OCI-M2 (cell line): ENCODE measurements around the gene MATCAP1.

Experiments used
- DNase-seq: peaks from one replicate; lab custom pipeline; 2025; ENCODE audit not compliant: unreplicated experiment; lab: John Stamatoyannopoulos, UW

The MATCAP1 gene

DNA sequence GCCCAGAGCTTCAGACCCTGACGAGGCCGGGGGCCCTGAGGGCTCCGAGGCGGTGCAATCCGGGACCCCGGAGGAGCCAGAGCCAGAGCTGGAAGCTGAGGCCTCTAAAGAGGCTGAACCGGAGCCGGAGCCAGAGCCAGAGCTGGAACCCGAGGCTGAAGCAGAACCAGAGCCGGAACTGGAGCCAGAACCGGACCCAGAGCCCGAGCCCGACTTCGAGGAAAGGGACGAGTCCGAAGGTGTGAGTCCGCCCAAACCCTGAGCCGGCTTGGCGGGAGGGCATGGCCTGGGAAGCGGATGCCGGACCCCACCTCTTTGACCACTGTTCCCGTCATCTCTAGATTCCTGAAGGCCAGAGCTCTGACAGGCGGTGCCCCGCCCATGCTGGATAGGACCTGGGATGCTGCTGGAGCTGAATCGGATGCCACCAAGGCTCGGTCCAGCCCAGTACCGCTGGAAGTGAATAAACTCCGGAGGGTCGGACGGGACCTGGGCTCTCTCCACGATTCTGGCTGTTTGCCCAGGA, 9.0 kb downstream of the MATCAP1 start:
- no peak for DNase-seq

DNA sequence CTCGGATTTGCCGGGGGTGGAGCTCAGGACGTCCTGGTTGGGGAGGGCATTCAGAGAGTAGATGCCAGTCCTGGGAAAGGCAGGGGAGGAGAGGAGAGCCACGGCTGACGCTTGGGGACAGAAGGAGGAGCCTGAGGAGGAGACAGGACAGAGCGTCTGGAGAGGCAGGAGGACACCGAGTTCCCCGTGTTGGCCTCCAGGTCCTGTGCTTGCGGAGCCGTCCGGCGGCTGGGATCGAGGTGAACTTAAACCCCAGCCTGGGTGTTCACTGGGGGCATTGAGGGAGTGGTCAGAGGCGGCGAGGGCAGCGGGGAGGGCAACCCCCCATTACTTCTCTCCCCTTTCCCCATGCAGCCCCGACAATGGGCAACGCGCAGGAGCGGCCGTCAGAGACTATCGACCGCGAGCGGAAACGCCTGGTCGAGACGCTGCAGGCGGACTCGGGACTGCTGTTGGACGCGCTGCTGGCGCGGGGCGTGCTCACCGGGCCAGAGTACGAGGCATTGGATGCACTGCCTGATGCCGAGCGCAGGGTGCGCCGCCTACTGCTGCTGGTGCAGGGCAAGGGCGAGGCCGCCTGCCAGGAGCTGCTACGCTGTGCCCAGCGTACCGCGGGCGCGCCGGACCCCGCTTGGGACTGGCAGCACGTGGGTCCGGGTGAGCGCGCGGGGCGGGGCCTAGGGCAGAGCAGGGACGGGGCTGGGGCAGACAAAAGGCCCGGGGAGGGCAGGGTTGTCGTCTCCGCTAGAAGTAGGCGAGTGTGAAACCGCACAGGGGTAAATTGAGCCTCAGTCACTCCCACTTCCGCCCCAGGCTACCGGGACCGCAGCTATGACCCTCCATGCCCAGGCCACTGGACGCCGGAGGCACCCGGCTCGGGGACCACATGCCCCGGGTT, 9.7 kb downstream of the MATCAP1 start:
- no peak for DNase-seq

DNA sequence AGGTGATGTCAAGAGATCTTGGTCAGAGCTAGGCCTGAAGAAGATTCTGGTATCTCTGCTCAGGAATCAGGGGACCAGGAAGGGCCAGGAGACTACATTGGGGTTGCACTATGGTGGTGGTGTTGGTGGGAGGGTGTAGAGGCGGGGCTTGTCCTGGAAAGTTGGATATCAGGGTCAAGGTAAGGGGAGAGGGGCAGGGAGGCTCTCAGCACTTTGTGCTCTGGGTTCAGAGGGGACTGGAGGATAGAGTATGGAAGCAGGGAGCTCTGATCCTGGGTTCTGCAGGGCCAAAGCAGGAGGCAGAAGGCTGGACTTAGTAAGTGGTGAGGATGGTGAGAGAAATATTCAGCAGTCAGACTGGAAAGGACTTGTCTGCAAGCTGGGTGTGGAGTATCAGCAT, 10.4 kb downstream of the MATCAP1 start:
- DNase-seq: no peak

DNA sequence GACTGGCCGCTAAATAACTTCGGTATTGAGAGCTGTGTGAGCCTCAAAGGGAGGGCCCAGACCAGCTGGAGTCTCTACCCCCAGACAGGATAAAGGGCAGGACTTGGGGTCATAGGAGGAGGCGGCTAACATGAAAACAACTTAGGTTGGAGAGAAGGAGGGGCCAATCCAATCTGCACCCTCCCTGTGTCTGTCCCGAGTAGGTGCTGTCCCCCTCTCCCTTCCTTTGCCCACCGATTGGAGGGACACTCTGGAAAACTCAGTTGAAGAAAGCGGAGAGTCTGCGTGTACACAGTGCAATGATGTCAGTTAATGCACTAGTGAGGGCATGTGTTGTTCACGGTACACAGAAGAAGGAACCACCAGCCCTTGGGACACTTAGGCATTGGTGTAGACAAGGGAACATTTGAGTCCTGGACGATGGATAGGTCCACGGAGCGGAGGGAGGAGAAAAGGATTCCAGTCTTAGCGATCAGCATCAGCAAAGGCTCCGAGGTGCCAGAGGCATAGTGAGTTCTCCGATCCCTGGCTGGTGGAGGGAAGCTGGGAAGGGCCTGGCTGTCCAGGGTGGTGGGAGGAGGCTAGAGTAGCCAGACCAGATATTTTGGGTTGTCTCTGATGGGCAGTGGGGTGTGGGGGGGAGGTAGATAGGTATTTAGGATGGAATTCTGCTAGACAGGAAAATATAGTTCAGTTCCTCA, 12.7 kb downstream of the MATCAP1 start:
- DNase-seq: no peak

DNA sequence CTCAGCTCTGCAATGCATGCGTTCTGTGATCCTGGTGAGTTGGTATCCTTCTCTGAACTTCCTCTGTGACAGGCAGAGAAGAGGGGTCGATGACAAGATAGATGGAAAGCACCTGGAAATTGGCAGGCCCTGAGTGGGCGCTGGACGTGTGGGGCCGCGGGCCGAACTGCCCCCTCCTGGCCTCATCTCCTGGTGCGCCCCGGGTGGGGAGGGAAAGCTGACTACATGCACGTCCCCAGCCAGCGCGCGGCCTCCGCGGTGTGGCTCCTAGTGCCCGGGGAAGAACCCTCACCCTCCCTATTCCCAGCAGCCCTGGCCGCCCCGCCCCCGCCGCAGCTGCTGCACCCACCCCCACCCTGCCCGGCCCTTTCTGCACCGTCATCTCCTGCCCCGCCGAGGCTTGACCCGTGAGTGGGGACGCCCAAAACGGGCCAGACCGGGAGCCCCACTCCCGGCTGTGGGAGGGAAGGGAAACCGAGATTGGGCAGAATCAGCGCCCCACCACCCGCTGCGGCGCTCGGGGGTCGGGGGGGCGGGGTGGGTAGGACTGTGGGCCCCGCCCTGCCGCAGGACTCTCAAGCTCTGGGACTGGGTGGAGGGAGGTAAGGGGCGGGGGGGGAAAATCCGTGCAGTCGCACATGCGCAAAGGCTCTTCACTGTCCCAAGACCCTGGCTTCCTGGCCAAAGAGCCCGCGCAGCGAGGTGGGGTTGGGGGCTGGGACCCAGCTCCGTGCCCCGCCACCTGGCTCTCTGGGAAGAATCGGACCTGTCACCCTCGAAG, 13.4 kb downstream of the MATCAP1 start, which contains the start of gene NOL3:
Gene NOL3, plus strand, starts transcription at position 371 of the 781 bp plus-strand sequence.
- no peak for DNase-seq

DNA sequence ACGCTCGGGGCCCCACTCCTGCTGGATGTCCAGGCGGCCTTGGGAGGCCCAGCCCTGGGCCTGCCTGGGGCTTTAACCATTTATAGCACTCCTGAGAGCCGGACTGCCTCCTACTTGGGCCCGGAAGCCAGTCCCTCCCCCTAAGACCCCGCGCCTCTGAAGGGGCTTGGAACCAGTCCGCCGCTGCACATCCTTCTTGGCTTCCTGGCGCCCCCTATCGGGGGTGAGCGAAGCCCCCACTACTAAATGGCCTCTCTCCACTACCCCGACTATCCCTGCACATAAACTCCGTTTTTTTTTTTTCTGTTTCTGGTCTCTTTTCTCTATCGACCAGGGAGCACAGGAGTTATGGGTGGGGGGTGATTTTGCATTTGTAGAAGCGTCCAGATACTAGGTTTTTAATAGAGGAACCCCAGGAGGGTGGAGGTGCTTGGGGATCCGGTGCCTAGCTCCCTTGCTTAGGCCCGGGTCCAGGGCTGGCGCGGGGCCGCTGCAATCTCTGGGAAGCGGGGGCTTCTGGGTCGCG, 14.1 kb downstream of the MATCAP1 start:
- DNase-seq: no peak

DNA sequence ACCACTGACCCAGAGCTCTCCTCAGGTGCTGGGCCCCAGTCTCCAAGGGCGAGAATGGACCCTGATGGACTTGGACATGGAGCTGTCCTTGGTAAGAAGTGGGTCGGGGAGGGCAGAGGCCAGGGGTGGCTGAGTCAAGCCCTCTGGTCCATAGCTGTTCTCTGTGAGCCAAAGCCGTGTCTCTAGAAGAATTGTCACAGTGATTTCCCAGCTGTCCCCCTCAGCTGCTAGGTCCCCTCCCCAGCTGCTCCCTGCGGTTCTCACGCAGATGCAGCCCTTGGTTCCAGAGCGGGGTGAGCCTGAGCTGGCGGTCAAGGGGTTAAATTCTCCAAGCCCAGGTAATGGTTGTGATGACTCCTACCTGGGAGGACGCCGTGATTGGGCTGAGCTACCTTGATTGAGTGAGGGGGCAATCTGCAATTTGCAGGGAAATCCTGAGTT, 14.7 kb downstream of the MATCAP1 start:
- DNase-seq: no peak

DNA sequence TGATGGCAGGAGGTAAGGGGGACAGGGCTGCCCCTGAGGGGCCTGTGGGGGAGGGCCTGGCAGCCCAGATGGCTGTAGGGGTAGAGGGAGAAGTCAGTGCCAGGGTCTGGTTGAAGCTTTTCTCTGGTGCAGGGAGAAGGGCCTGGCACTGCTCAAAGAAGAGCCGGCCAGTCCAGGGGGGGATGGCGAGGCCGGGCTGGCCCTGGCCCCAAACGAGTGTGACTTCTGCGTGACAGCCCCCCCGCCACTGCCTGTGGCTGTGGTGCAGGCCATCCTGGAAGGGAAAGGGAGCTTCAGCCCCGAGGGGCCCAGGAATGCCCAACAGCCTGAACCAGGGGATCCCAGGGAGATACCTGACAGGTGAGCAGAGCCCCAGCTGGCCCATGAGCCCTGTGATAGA, 16.2 kb downstream of the MATCAP1 start:
- DNase-seq: no peak

DNA sequence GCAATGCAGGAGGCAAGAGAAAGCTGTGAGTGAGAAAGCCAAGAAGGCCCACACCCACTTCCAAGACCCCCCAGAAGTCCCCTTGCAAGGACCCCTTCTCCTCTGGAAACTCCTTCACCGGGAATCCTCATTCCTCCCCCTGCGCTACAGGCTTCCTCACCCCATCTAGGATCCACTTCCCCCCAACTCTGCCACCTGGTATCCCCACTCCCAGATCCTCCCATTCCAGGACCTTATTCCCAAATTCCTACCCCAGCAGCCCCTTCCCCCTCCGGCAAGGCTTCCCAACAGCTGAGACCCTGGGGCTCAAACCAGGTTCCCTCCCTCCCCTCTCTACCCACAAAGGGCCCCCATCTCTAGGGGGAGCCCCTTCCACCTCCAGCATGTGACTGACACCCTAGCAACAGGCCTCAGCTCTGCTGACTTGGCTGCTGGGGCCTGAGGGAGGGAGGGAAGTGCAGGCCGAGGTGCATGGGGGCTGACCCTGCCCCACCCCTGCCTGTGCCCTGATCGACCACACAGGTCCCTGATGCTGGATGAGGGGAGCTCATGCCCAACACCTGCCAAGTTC, 17.1 kb downstream of the MATCAP1 start:
- no peak for DNase-seq

DNA sequence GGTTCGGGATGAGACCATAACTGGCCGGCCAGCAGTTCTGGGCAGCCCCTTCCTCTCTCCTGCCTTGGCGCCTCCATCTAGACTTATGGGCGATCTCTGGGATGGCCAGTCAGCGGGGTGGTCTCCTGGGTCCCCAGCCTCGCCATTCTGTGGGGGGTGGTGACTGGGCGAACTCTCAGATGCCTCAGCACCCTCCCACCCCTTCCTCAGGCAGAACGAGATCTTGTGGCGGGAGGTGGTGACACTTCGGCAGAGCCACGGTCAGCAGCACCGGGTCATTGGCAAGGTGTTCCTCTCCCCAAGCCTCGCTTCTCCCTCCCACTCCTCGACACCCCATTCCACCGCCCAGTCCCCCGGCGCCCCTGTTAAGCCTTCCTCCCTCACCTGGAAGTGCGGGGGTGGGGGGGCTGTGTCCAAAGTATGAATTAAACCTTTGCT, 17.6 kb downstream of the MATCAP1 start:
- no peak for DNase-seq

DNA sequence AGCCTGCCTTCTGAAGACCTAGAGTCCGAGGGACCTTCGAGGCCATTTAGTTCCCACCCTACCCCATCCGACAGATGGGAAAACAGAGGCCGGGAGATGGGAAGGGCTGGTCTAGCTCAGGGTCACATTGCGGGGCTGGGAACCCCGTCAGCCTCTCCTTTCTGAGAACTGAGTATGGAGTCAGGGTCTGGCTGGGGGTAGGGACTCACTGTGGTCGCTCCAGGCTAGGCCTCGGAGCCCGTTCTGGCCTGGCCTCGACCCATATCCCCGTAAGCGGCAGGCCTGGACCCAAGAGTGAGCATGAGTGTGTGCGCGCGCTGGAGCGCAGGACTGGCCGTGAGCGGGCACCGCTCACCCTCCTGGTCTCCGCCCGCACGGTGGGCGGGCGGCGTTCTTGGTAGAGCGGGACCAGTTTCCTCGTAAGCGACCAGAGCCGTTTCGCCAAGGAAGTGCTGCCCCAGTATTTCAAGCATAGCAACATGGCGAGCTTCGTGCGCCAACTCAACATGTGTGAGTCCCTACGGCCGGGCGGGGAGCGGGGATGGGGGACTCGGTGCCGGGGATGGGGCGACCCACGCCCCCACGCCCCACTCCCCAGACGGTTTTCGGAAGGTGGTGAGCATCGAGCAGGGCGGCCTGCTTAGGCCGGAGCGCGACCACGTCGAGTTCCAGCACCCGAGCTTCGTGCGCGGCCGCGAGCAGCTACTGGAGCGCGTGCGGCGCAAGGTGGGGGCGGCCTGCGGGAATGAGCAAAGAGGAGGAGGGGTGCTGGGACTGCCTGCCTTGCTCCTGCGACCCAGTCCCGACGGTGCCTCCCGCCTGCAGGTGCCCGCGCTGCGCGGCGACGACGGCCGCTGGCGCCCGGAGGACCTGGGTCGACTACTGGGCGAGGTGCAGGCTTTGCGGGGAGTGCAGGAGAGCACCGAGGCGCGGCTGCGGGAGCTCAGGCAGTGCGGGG, 18.4 kb downstream of the MATCAP1 start:
- no peak for DNase-seq

DNA sequence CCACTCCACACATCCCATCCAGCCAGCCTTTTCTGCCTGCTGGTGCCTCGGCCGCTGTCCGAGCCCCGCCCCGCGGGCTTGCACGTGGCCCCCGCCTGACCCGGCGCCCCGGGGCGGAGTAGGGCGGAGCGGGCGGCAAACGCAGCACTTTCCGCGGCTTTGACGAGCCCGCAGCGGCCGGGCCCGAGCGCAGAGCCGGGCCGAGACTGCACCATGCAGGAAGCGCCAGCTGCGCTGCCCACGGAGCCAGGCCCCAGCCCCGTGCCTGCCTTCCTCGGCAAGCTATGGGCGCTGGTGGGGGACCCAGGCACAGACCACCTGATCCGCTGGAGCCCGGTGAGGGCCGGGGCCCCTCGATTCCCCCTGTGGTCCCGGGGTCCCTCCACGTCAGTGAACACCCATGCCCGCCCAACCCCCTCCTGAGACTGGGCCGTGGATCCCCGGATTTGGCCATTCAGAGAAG, 19.1 kb downstream of the MATCAP1 start, which contains the start of gene HSF4:
Gene HSF4, plus strand, starts transcription at position 147 of the 463 bp plus-strand sequence. Its CDS starts 67 bp downstream, at position 214.
- no peak for DNase-seq

DNA sequence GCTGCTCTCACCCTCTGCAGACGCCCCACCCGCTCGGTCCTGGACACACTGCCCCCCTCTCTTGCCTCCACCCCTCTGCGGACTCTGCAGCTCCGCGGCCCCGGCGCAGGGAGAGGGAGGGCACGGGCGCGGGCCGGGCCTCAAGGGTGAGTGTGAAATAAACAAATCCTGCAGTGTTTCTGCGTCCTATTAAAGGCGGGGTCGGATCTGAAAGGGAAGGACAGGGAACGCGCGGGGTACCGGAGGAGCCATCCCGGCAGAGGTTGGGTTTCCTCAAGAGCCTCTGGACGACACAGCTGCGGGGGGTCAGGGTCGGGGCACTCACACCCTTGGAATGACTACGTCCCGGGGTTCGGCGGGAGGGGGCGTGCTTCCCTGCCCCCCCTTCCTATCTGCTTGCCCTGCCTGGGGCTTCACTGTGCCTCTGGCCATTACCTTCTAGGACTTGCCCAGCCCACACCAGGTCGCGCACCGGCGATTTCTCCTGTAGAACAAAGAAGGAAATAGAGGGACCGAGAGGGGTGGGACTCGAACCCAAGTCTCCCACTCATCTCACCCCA, 19.7 kb downstream of the MATCAP1 start:
- no peak for DNase-seq

DNA sequence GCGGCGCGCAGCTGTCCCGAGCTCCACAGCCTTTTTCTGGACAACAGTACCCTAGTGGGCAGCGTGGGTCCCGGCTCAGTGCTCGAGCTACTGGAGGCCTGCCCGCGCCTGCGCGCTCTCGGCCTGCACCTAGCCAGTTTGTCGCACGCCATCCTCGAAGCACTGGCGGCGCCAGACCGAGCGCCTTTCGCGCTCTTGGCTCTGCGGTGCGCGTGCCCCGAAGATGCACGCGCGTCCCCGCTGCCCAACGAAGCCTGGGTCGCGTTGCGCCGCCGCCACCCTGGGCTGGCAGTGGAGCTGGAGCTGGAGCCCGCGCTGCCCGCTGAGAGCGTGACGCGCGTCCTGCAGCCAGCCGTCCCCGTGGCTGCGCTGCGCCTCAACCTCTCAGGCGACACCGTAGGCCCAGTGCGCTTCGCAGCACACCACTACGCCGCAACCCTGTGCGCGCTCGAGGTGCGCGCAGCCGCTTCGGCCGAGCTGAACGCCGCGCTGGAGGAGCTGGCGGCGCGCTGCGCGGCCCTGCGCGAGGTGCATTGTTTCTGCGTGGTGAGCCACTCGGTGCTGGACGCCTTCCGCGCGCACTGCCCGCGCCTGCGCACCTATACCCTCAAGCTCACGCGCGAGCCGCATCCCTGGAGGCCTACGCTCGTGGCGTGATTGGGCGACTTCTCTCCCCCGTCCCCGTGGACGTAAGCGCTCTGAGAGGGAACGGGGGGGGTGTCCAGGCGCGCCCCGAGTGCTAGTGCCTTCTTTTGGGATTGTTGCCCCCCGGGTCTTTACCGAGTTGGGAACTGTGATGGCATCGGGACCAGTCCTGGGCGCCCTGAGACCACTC, 20.4 kb downstream of the MATCAP1 start:
- DNase-seq: no peak

DNA sequence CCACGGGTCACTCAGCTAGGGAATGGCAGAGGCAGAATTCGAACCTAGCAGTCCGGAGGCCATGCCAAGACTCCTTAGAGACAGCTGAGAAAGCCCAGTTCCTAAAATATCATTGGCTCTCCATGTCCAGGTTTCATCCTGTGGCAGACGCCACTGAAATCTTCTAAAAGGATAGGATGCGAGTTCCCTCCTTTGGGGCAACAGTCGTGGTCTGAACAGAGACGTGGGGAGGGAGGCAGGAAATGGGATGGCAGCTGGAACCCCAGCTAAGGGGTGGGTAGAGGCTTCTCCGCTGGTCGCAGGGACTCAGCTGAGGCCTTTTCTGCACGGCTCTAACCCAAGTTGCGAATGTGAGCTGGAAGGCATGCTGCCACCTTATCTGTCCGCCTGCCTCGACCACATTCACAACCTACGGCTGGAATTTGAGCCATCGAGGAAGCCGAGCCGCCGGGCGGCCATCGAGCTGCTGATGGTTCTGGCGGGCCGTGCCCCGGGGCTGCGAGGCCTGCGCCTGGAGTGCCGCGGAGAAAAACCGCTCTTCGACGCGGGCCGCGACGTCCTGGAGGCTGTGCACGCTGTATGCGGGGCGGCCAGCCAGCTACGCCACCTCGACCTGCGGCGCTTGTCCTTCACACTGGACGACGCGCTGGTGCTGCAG, 21.1 kb downstream of the MATCAP1 start:
- DNase-seq: no peak

DNA sequence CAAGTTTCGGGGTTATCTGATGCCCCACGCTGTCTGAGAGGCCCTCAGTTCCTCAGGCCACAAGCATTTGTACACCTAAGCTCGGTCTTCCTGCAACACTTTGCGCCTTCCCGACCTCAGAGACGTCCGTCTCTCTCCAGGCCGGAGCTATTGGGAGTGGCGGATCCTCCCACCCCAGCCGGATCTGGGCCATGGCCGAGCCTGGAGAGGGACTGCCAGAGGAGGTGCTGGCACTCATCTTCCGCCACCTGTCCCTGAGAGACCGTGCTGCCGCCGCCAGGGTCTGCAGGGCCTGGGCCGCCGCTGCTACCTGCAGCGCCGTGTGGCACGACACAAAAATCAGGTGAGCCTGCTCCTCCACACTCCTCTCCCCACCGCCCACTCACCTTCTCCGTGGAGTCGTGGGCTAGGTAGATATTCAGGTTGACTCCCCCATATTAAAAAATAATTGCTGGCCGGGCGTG, 22.1 kb downstream of the MATCAP1 start:
- no peak for DNase-seq
